COLO829 (cell line): ENCODE data around the gene NOS1AP.
"Not testable (repeated sequence)": the region's sequence is repeated elsewhere in the genome, so short reads cannot be mapped to it uniquely, and the experiment has no call there.

ENCODE experiments used
- DNase-seq: peaks from one replicate; pipeline ENCODE4 v3.0.0; 2012; ENCODE audit warnings: low spot score

Gene NOS1AP

GRCh38 chr1:162416215-162416614, 346.7 kb downstream of the NOS1AP start:
- no peak for DNase-seq

- DNase-seq, result no peak
These were observed 347.4 kb downstream of the NOS1AP start for GRCh38 chr1:162416909-162417308.

DNA sequence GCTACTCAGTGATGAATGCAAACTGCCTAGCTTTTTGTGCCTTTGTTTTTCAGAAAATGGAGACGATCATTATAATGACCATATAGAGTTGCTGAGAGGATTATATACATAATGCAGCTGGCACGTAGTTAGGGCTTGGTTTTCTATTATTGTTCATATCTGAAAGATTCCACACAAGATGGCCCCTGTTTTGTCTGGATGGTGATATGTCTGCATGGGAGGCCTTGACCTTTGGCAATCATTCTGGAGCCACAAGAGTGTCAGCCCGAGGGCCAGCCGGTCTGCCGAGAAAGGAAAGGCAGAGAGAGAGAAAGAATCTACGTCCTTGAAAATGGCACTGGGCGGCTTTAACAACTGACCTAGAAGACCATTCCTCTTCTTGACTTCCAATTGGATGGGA, 348.2 kb downstream of the NOS1AP start:
- DNase-seq, result no peak

GRCh38 chr1:162418584-162418983, 349.1 kb downstream of the NOS1AP start:
- DNase-seq, result not testable (repeated sequence)

DNA sequence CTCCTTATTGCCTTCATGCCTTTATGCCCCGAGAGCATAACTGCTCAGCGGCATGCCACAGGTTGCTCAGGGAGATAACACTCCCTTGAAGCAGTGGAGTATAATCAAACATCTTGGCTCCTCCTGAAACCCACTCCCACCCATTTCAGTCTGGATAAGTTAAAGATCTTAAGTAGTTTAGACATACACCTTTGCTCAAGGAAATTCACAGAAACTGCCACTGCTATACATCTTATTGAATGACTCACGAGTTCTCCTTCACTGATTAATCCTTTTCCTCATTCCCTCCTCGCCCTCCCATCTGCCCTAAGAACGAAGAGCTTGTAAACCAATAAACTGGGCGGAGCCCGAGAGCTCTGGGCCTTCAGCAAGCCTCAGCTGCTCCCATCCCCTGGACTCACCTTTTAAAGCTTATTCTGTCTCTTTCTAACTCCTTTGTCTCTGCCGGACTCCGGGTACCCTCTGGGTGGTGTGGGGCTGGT, 350.0 kb downstream of the NOS1AP start:
- DNase-seq, result not testable (repeated sequence)
